Nephron (organoid): ENCODE data around the gene WDR81.
"Not testable (repeated sequence)": the region's sequence is repeated elsewhere in the genome, so short reads cannot be mapped to it uniquely, and the experiment has no call there.

Experiments
- H3K27ac Mint-ChIP-seq, 3 experiments: 2 replicates each; pipeline ENCODE4 v1.8.0; 2020; ENCODE audit warnings: mixed read lengths in 3 of 3, mild to moderate bottlenecking in 2 of 3, moderate library complexity in 1 of 3
- H3K27me3 Mint-ChIP-seq: 2 replicates; pipeline ENCODE4 v1.8.0; 2021; ENCODE audit warnings: low read depth, mild to moderate bottlenecking, moderate library complexity, mixed read lengths
- H3K36me3 Mint-ChIP-seq: 2 replicates; pipeline ENCODE4 v1.8.0; 2020; ENCODE audit warnings: low read depth, mixed read lengths
- H3K4me1 Mint-ChIP-seq: 2 replicates; pipeline ENCODE4 v1.8.0; 2020; ENCODE audit warnings: mixed read lengths
- H3K4me3 Mint-ChIP-seq, 3 experiments: 2 replicates each; pipeline ENCODE4 v1.8.0; 2020; ENCODE audit warnings: mild to moderate bottlenecking in 3 of 3, mixed read lengths in 3 of 3, moderate library complexity in 2 of 3
- H3K9me3 Mint-ChIP-seq: 2 replicates; pipeline ENCODE4 v1.8.0; 2020; ENCODE audit warnings: mixed read lengths
- CTCF ChIP-seq, 3 experiments: fragments of 200-600 bp; sonication (generic); IDR thresholded peaks; one replicate each; pipeline ENCODE4 v1.5.0; 2021; ENCODE audit warnings: antibody characterized with exemption in 3 of 3; ENCODE audit not compliant: unreplicated experiment in 3 of 3

Gene WDR81

GRCh38 chr17:1766382-1767135, 42.1 kb downstream of the WDR81 start:
- H3K4me3 Mint-ChIP-seq, result no peak overlapping the region
- H3K4me1 Mint-ChIP-seq, result peaks cover 29% of the 10 kb centered on the region
- no peak for TF ChIP-seq CTCF (IDR thresholded peaks at IDR 0.05; ENCODE audit: unreplicated experiment in 3 of 3)
- no peaks in the 10 kb centered on the region for H3K9me3 Mint-ChIP-seq
- H3K27ac Mint-ChIP-seq, result no peak overlapping the region
- peaks cover 6% of the 10 kb centered on the region for H3K27me3 Mint-ChIP-seq
- peaks cover 17% of the 10 kb centered on the region for H3K36me3 Mint-ChIP-seq

- Mint-ChIP-seq H3K4me3 (no peak overlapping the region), H3K27ac (peak overlapping the region in 1 of 3 experiments; percentile 34)
- no peak for TF ChIP-seq CTCF (IDR thresholded peaks at IDR 0.05; ENCODE audit: unreplicated experiment in 3 of 3)
Measured at GRCh38 chr17:1767358-1767757, 42.9 kb downstream of the WDR81 start.

DNA sequence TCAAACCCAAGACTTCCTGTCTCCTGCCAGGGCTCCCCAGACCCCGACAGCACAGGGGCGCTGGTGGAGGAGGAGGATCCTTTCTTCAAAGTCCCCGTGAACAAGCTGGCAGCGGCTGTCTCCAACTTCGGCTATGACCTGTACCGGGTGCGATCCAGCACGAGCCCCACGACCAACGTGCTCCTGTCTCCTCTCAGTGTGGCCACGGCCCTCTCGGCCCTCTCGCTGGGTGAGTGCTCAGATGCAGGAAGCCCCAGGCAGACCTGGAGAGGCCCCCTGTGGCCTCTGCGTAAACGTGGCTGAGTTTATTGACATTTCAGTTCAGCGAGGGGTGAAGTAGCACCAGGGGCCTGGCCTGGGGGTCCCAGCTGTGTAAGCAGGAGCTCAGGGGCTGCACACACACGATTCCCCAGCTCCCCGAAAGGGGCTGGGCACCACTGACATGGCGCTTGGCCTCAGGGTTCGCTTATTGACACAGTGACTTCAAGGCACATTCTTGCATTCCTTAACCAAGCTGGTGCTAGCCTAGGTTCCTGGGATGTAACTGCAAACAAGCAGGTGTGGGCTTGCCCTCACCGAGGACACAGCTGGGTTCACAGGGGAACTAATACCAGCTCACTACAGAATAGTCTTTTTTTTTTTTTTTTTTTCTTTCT, 45.4 kb downstream of the WDR81 start:
- peak overlapping the region; percentile 45 to 79 (median 69) for H3K27ac Mint-ChIP-seq
- no peaks in the 10 kb centered on the region for H3K27me3 Mint-ChIP-seq
- no peak for TF ChIP-seq CTCF (IDR thresholded peaks at IDR 0.05; ENCODE audit: unreplicated experiment in 3 of 3)
- H3K36me3 Mint-ChIP-seq, result peaks cover 39% of the 10 kb centered on the region
- peaks cover 14% of the 10 kb centered on the region for H3K4me1 Mint-ChIP-seq
- no peaks in the 10 kb centered on the region for H3K9me3 Mint-ChIP-seq
- H3K4me3 Mint-ChIP-seq, result no peak overlapping the region

More at GRCh38 chr17:1767358-1767757, 42.9 kb downstream of the WDR81 start:
- Mint-ChIP-seq H3K9me3 (no peaks in the 10 kb centered on the region), H3K36me3 (peaks cover 20% of the 10 kb centered on the region), H3K27me3 (peaks cover 6% of the 10 kb centered on the region), H3K4me1 (peaks cover 23% of the 10 kb centered on the region)

GRCh38 chr17:1773000-1773695, 48.6 kb downstream of the WDR81 start:
- peaks cover 59% of the 10 kb centered on the region for H3K36me3 Mint-ChIP-seq
- H3K27ac Mint-ChIP-seq, result peak overlapping the region; percentile 52 to 83 (median 60)
- H3K4me1 Mint-ChIP-seq, result peaks cover 19% of the 10 kb centered on the region
- H3K27me3 Mint-ChIP-seq, H3K4me3 Mint-ChIP-seq, H3K9me3 Mint-ChIP-seq: not testable (repeated sequence)

GRCh38 chr17:1773696-1774181, 49.2 kb downstream of the WDR81 start:
- H3K27ac Mint-ChIP-seq, result peak overlapping the region; percentile 33 to 83 (median 60)
- H3K4me3 Mint-ChIP-seq, result no peak overlapping the region
- TF ChIP-seq CTCF (IDR thresholded peaks at IDR 0.05; ENCODE audit: unreplicated experiment in 3 of 3), result no peak
- H3K27me3 Mint-ChIP-seq, result no peaks in the 10 kb centered on the region
- H3K36me3 Mint-ChIP-seq, result peaks cover 65% of the 10 kb centered on the region
- peaks cover 19% of the 10 kb centered on the region for H3K4me1 Mint-ChIP-seq
- H3K9me3 Mint-ChIP-seq, result no peaks in the 10 kb centered on the region
